ENCODE measurements around the gene ZIC5. TPM values are rescaled to one million over a fixed set of nuclear protein-coding genes. Genes with fewer than 3 reads are reported as not detected.

ZIC5 gene
- total and polyA plus RNA-seq, 2 of the 13 experiments (the other 11 are each of a cell fraction or from before 2014, with no cell fraction given) = 0.02 to 0.07 TPM

- no peak for FAIRE-seq
- in situ Hi-C loops (cut with HindIII; ENCODE audit: extremely low pct_ligation_motif_present, low pct_unique_long_range_greater_than_20kb) = no loop called here
Measured at GRCh38 chr13:99998261-99998660, 26.7 kb upstream of the ZIC5 start.

More at GRCh38 chr13:99998261-99998660, 26.7 kb upstream of the ZIC5 start:
- Histone ChIP-seq H3K9ac (ENCODE audit: insufficient read depth, low read depth, low read length) (no peak overlapping the region), H2AFZ (ENCODE audit: low read length) (no peak overlapping the region), H3K4me2 (ENCODE audit: low read depth, low read length) (no peak overlapping the region), H3K27me3 (ENCODE audit: control insufficient read depth in 1 of 2, insufficient read depth in 2 of 2, low read length in 2 of 2) (peaks cover 0 to 20% of the 10 kb centered on the region in 2 experiments; a peak in 2 of 5 replicates), H3K4me1 (ENCODE audit: insufficient read depth, low read length) (0 out of 2 replicates have a peak, but pooled peaks cover under 1% of the 10 kb centered on the region), H4K20me1 (ENCODE audit: insufficient read depth, low read length) (no peaks in the 10 kb centered on the region), H3K9me3 (ENCODE audit: low read length) (no peaks in the 10 kb centered on the region), H3K4me3 (replicated peaks in 1 of 3; ENCODE audit: insufficient read depth in 1 of 3, low read depth in 2 of 3, low read length in 3 of 3) (no peak overlapping the region), H3K27ac (ENCODE audit: extremely low read length, insufficient read depth, low read length) (no peak overlapping the region), H3K36me3 (replicated peaks in 1 of 2; ENCODE audit: control insufficient read depth in 1 of 2, insufficient read depth in 2 of 2, low read length in 2 of 2) (no peaks in the 10 kb centered on the region), H3K79me2 (ENCODE audit: insufficient read depth, low read length) (no peaks in the 10 kb centered on the region)
- 65% methylated on average over 11 of the region's 11 CpGs for WGBS (ENCODE audit: low lambda C conversion rate)
- peak; percentile 35; the same call in 2 of the 3 replicates for ATAC-seq
- intact Hi-C loops (cut with micrococcal nuclease; ENCODE audit: unreplicated experiment) = no loop called here
- ChIA-PET POLR2A (no interaction called here), CTCF (ENCODE audit: low intra/inter-chr PET ratio, low total read pairs) (no interaction called here)
- TF ChIP-seq, protein P1, sequence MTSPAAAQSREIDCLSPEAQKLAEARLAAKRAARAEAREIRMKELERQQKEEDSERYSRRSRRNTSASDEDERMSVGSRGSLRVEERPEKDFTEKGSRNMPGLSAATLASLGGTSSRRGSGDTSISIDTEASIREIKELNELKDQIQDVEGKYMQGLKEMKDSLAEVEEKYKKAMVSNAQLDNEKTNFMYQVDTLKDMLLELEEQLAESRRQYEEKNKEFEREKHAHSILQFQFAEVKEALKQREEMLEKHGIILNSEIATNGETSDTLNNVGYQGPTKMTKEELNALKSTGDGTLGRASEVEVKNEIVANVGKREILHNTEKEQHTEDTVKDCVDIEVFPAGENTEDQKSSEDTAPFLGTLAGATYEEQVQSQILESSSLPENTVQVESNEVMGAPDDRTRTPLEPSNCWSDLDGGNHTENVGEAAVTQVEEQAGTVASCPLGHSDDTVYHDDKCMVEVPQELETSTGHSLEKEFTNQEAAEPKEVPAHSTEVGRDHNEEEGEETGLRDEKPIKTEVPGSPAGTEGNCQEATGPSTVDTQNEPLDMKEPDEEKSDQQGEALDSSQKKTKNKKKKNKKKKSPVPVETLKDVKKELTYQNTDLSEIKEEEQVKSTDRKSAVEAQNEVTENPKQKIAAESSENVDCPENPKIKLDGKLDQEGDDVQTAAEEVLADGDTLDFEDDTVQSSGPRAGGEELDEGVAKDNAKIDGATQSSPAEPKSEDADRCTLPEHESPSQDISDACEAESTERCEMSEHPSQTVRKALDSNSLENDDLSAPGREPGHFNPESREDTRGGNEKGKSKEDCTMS (CRISPR knock-in tag; conservative IDR thresholded peaks at IDR 0.05) = no peak
- TF ChIP-seq, protein P2, sequence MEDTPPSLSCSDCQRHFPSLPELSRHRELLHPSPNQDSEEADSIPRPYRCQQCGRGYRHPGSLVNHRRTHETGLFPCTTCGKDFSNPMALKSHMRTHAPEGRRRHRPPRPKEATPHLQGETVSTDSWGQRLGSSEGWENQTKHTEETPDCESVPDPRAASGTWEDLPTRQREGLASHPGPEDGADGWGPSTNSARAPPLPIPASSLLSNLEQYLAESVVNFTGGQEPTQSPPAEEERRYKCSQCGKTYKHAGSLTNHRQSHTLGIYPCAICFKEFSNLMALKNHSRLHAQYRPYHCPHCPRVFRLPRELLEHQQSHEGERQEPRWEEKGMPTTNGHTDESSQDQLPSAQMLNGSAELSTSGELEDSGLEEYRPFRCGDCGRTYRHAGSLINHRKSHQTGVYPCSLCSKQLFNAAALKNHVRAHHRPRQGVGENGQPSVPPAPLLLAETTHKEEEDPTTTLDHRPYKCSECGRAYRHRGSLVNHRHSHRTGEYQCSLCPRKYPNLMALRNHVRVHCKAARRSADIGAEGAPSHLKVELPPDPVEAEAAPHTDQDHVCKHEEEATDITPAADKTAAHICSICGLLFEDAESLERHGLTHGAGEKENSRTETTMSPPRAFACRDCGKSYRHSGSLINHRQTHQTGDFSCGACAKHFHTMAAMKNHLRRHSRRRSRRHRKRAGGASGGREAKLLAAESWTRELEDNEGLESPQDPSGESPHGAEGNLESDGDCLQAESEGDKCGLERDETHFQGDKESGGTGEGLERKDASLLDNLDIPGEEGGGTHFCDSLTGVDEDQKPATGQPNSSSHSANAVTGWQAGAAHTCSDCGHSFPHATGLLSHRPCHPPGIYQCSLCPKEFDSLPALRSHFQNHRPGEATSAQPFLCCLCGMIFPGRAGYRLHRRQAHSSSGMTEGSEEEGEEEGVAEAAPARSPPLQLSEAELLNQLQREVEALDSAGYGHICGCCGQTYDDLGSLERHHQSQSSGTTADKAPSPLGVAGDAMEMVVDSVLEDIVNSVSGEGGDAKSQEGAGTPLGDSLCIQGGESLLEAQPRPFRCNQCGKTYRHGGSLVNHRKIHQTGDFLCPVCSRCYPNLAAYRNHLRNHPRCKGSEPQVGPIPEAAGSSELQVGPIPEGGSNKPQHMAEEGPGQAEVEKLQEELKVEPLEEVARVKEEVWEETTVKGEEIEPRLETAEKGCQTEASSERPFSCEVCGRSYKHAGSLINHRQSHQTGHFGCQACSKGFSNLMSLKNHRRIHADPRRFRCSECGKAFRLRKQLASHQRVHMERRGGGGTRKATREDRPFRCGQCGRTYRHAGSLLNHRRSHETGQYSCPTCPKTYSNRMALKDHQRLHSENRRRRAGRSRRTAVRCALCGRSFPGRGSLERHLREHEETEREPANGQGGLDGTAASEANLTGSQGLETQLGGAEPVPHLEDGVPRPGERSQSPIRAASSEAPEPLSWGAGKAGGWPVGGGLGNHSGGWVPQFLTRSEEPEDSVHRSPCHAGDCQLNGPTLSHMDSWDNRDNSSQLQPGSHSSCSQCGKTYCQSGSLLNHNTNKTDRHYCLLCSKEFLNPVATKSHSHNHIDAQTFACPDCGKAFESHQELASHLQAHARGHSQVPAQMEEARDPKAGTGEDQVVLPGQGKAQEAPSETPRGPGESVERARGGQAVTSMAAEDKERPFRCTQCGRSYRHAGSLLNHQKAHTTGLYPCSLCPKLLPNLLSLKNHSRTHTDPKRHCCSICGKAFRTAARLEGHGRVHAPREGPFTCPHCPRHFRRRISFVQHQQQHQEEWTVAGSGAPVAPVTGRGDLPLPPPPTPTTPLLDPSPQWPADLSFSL (CRISPR knock-in tag; IDR thresholded peaks at IDR 0.05) = no peak
- TF ChIP-seq ZNF562 (CRISPR knock-in tag; IDR thresholded peaks at IDR 0.05; ENCODE audit: borderline replicate concordance) = no peak
- TF ChIP-seq ZBTB2 (CRISPR knock-in tag; IDR thresholded peaks at IDR 0.05; ENCODE audit: low read depth) = no peak
- TF ChIP-seq POGZ (CRISPR knock-in tag; IDR thresholded peaks at IDR 0.05) = no peak
- TF ChIP-seq ZNF557 (CRISPR knock-in tag; IDR thresholded peaks at IDR 0.05) = no peak
- TF ChIP-seq YEATS4 (CRISPR knock-in tag; IDR thresholded peaks at IDR 0.05; ENCODE audit: borderline replicate concordance) = no peak
- no peak for DNase-seq (ENCODE audit: low spot score)
- no TSS peak for BruUV-seq (replicated peaks)
